ENCODE results near the gene LAG3.

DNA sequence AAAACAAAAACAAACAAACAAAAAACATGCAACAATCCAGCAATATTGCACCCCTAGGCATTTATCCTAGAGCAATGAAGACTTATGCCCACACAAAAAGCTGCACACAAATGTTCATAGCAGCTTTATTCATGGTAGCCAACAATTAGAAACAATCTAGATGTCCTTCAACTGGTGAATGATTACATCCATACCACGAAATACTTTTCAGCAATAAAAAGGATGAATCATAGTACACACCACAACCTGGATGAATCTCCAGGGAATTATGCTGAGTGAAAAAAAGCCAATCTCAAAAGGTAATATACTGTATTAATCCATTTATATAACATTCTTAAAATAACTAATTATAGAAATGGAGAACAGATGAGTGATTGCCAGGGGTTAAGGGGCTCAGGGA is 34.9 kb downstream of the LAG3 start:
- no peak for TF ChIP-seq POLR2AphosphoS5 (IDR thresholded peaks at IDR 0.05; ENCODE audit: low read depth, low read length)
- TF ChIP-seq TCF7L2 (IDR thresholded peaks at IDR 0.05; ENCODE audit: borderline replicate concordance, extremely low read depth, insufficient read depth, insufficient read length) = no peak
- TF ChIP-seq, protein P1, sequence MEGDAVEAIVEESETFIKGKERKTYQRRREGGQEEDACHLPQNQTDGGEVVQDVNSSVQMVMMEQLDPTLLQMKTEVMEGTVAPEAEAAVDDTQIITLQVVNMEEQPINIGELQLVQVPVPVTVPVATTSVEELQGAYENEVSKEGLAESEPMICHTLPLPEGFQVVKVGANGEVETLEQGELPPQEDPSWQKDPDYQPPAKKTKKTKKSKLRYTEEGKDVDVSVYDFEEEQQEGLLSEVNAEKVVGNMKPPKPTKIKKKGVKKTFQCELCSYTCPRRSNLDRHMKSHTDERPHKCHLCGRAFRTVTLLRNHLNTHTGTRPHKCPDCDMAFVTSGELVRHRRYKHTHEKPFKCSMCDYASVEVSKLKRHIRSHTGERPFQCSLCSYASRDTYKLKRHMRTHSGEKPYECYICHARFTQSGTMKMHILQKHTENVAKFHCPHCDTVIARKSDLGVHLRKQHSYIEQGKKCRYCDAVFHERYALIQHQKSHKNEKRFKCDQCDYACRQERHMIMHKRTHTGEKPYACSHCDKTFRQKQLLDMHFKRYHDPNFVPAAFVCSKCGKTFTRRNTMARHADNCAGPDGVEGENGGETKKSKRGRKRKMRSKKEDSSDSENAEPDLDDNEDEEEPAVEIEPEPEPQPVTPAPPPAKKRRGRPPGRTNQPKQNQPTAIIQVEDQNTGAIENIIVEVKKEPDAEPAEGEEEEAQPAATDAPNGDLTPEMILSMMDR (IDR thresholded peaks at IDR 0.05 in 2 of 3, conservative IDR thresholded peaks at IDR 0.05 in 1 of 3; ENCODE audit: borderline replicate concordance in 1 of 3, insufficient read depth in 1 of 3, low read depth in 2 of 3, low read length in 2 of 3) = no peak
- no peak for TF ChIP-seq CEBPB (IDR thresholded peaks at IDR 0.05; ENCODE audit: low read depth)
- no peak for TF ChIP-seq EZH2 (IDR thresholded peaks at IDR 0.05)
- no peak for TF ChIP-seq YY1 (IDR thresholded peaks at IDR 0.05; ENCODE audit: extremely low read depth, insufficient replicate concordance, low read depth, low read length)
- no peak for TF ChIP-seq RAD21 (IDR thresholded peaks at IDR 0.05; ENCODE audit: low read depth)
- TF ChIP-seq POLR2A (IDR thresholded peaks at IDR 0.05; ENCODE audit: borderline replicate concordance, extremely low read depth, insufficient read depth, insufficient read length) = no peak
- no peak for TF ChIP-seq EZH2phosphoT487 (IDR thresholded peaks at IDR 0.05; ENCODE audit: borderline replicate concordance)
- TF ChIP-seq ELF1 (IDR thresholded peaks at IDR 0.05; ENCODE audit: borderline replicate concordance, low read depth) = no peak
- TF ChIP-seq, protein P2, sequence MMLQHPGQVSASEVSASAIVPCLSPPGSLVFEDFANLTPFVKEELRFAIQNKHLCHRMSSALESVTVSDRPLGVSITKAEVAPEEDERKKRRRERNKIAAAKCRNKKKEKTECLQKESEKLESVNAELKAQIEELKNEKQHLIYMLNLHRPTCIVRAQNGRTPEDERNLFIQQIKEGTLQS (IDR thresholded peaks at IDR 0.05) = no peak

Measured in HCT116 (cell line).